Testis (tissue), 3 donors: ENCODE measurements around the gene MAPK8IP3. TPM values are rescaled to one million over a fixed set of nuclear protein-coding genes. Genes with fewer than 3 reads are reported as not detected.

Experiments used
- DNase-seq: peaks from one replicate; pipeline ENCODE4 v3.0.0-alpha.2; 2019
- H3K27ac ChIP-seq, 2 donors: fragments of 200-600 bp; sonication (generic); one replicate each; pipeline ENCODE4 v1.5.1; 2019
- H3K27me3 ChIP-seq: fragments of 200-600 bp; sonication (generic); one replicate; pipeline ENCODE4 v1.5.1; 2019
- H3K36me3 ChIP-seq: fragments of 200-600 bp; sonication (generic); one replicate; pipeline ENCODE4 v1.5.1; 2017; ENCODE audit warnings: low read depth; ENCODE audit errors: missing control alignments
- H3K4me1 ChIP-seq: fragments of 200-600 bp; sonication (generic); one replicate; pipeline ENCODE4 v1.5.1; 2019
- H3K4me3 ChIP-seq, 2 donors: fragments of 200-600 bp; sonication (generic); one replicate each; pipeline ENCODE4 v1.5.1; 2017 to 2019
- H3K9me3 ChIP-seq: fragments of 200-600 bp; sonication (generic); one replicate; pipeline ENCODE4 v1.5.1; 2017
- CTCF ChIP-seq, 3 experiments: fragments of 450-650 bp in 2 of 3; fragments of 200-600 bp in 1 of 3; sonication (generic) in 1 of 3; IDR thresholded peaks; one replicate each; pipeline ENCODE4 v1.5.1; 2016 to 2019; ENCODE audit warnings: antibody characterized with exemption in 3 of 3, mild to moderate bottlenecking in 2 of 3, moderate library complexity in 1 of 3
- POLR2A ChIP-seq: fragments of 450-650 bp; IDR thresholded peaks from one replicate; pipeline ENCODE4 v1.6.1; 2017; ENCODE audit warnings: antibody characterized with exemption, mild to moderate bottlenecking, moderate library complexity
- WGBS, 2 donors: methylation state at CpG; one replicate each; pipeline ENCODE4 v1.1.5; 2018; 5-methylcytosine and 5-hydroxymethylcytosine counted together
- intact Hi-C: fragments of 100-400 bp; cut with DNase I; formaldehyde crosslinking; loops from one replicate; pipeline ENCODE4 v1.15.1; 2023; ENCODE audit warnings: low total_unique reads
- polyA plus RNA-seq: library from polyadenylated mRNA; stranded (reverse); fragments of 350-450 nt; fragmentation: Illumina TruSeq; extraction: RNeasy Lipid Tissue Mini Kit (QIAGEN cat#74804); gene quantifications from one replicate; pipeline ENCODE4 v1.2.3, GENCODE V29; 2014; ENCODE audit warnings: low read depth, low replicate concordance; ENCODE audit not compliant: insufficient read depth
- total RNA-seq, 2 donors: library from RNA; depleted of rRNA; stranded (reverse); fragments of >200 nt; gene quantifications; one replicate each; pipeline ENCODE4 v1.2.3, GENCODE V29; 2016

MAPK8IP3 gene
- total and polyA plus RNA-seq, 3 donors from 2014 or later: 52.7 to 154 (median 128) TPM

- no peak overlapping the region for H3K4me3 ChIP-seq
- no peak for TF ChIP-seq CTCF (IDR thresholded peaks at IDR 0.05)
- TF ChIP-seq POLR2A: no peak
- no peak overlapping the region for H3K27ac ChIP-seq
- H3K9me3 ChIP-seq: no peaks in the 10 kb centered on the region
- no peak for DNase-seq
- no peaks in the 10 kb centered on the region for H3K27me3 ChIP-seq
- no peaks in the 10 kb centered on the region for H3K36me3 ChIP-seq
- 84 to 87% methylated on average over 10 of the region's 10 CpGs for WGBS, 2 donors
- H3K4me1 ChIP-seq: no peaks in the 10 kb centered on the region
- intact Hi-C loops: no loop called here
These were observed 94.7 kb downstream of the MAPK8IP3 start for GRCh38 chr16:1800701-1801100.

DNA sequence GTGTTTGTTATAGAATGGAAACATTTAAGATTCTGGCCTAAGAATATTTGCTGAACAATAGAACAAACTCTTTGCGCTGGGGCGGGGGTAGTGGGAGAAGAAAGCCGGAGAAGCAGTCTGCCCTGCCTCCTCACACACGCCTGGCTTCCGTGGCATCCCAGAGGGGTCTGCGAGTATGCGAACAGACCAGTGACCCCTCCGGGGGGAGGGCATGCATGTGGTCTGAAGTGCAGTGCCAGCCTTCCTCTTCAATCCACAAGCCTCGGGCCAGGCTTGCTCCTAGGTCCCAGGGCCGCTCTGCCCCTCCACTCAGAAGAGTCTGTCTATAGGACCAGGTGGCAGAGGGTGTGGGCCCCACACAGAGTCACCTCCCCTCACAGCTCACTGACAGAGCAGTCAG is 101.6 kb downstream of the MAPK8IP3 start:
- no peak overlapping the region for H3K4me3 ChIP-seq
- no peak overlapping the region for H3K27ac ChIP-seq
- no peaks in the 10 kb centered on the region for H3K4me1 ChIP-seq
- no peaks in the 10 kb centered on the region for H3K27me3 ChIP-seq
- 86 to 89% methylated on average over 10 of the region's 10 CpGs for WGBS, 2 donors
- no peak for DNase-seq
- no peak for TF ChIP-seq POLR2A
- no peak for TF ChIP-seq CTCF (IDR thresholded peaks at IDR 0.05)
- intact Hi-C loops: no loop called here
- no peaks in the 10 kb centered on the region for H3K9me3 ChIP-seq
- no peaks in the 10 kb centered on the region for H3K36me3 ChIP-seq

- H3K9me3 ChIP-seq: no peaks in the 10 kb centered on the region
- H3K27me3 ChIP-seq: no peaks in the 10 kb centered on the region
- no peaks in the 10 kb centered on the region for H3K4me1 ChIP-seq
- intact Hi-C loops: no loop called here
- no peak overlapping the region for H3K4me3 ChIP-seq
- no peak overlapping the region for H3K27ac ChIP-seq
- 80 to 89% methylated on average over 17 to 18 of the region's 18 CpGs for WGBS, 2 donors
- TF ChIP-seq CTCF (IDR thresholded peaks at IDR 0.05) (no peak), POLR2A (no peak)
- no peaks in the 10 kb centered on the region for H3K36me3 ChIP-seq
- DNase-seq: no peak
These were observed 102.7 kb downstream of the MAPK8IP3 start for GRCh38 chr16:1808691-1809090.

DNA sequence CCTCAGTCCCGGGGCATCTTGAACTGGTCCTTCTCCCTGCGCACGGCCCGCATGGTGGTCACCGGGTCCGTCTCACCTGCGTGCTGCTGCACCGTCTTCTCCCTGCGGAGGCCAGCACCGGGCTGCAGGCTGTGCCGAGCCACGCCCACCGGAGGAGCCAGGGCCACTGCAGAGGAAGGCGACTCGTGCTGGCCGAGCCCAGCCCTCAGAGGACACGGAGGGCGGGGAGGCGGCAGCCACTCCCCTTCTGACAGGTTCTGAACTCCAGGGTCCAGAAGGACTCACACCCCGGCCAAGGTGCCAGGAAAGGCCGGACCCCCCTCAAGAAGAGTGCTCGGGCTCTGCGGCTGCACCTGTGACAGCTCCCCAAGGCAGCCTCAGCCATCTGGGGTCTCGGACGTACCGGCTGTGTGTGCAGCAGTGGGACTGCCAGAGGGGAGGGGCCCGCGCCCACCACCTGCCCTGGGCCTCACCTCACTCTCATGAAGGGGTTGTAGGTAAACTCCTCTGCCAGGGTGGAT is 103.3 kb downstream of the MAPK8IP3 start:
- intact Hi-C loops: no loop called here
- Histone ChIP-seq H3K27me3 (no peaks in the 10 kb centered on the region), H3K4me1 (no peaks in the 10 kb centered on the region), H3K36me3 (no peaks in the 10 kb centered on the region), H3K4me3 (no peak overlapping the region), H3K27ac (no peak overlapping the region), H3K9me3 (no peaks in the 10 kb centered on the region)
- no peak for TF ChIP-seq POLR2A
- TF ChIP-seq CTCF (IDR thresholded peaks at IDR 0.05): no peak
- no peak for DNase-seq
- WGBS, 2 donors: 79 to 84% methylated on average over 21 to 27 of the region's 28 CpGs

DNA sequence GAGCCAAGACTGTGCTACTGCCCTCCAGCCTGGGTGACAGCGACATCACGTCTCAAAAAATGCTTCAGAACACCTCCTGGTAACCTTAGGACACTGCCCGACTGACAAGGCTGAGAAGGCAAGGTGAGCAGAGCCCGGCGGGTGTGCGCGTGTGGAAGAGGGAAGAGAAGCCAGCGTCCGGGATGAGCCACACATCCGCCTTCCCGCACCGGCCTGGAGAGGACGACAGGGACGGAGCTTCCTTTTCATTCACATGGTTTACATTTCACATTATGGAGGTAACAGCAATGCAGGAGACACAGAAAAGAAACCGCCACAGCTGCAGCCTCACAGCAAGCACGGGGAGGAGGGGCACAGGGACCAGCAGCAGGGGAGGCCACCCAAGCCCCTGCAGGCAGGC is 104.1 kb downstream of the MAPK8IP3 start:
- 93 to 95% methylated on average over 16 of the region's 16 CpGs for WGBS, 2 donors
- Histone ChIP-seq H3K27me3 (no peaks in the 10 kb centered on the region), H3K27ac (no peak overlapping the region), H3K4me1 (no peaks in the 10 kb centered on the region), H3K9me3 (no peaks in the 10 kb centered on the region), H3K4me3 (no peak overlapping the region), H3K36me3 (no peaks in the 10 kb centered on the region)
- TF ChIP-seq POLR2A (no peak), CTCF (IDR thresholded peaks at IDR 0.05) (no peak)
- intact Hi-C loops: no loop called here
- DNase-seq: no peak
